K562 (cell line): ENCODE data around the gene FARP1. TPM values are rescaled to one million over a fixed set of nuclear protein-coding genes. Genes with fewer than 3 reads are reported as not detected.

Source experiments
- NCOA2 ChIP-seq, 2 experiments: fragments of 450-650 bp; IDR thresholded peaks; 2 replicates each; pipeline ENCODE4 v1.6.1; 2018; ENCODE audit warnings: mild to moderate bottlenecking in 2 of 2, moderate library complexity in 1 of 2; ENCODE audit not compliant: partially characterized antibody in 2 of 2
- polyA plus RNA-seq, 8 experiments: library from polyadenylated mRNA; depleted of rRNA in 4 of 8; stranded (reverse) in 5 of 8; unstranded in 3 of 8; fragments of >200 nt; fragmentation: Nextera tagmentation in 2 of 8; fragmentation: Illumina TruSeq in 1 of 8; extraction: Ambion mirVana in 2 of 8; extraction: Trizol in 1 of 8; gene quantifications; 2 replicates each; pipeline versions ENCODE4 v1.2.1 to v1.2.3, GENCODE V29; 2011 to 2014; ENCODE audit warnings: inconsistent platforms in 1 of 8, missing spikeins in 1 of 8
- total RNA-seq, 7 experiments: library from RNA; depleted of rRNA in 6 of 7; stranded (reverse); fragments of >200 nt in 6 of 7; fragmentation: Illumina TruSeq in 2 of 7; extraction: Trizol in 2 of 7; gene quantifications; 2 replicates each; pipeline versions ENCODE4 v1.2.1 to v1.2.3, GENCODE V29; 2011 to 2021; ENCODE audit warnings: low replicate concordance in 1 of 7
- TF ChIP-seq, protein P1 (sequence below): fragments of 250-450 bp; sonication (Bioruptor Pico); IDR thresholded peaks from 2 replicates; pipeline ENCODE4 v1.4.0; 2020
- TF ChIP-seq, protein P2 (sequence below): fragments of 450-650 bp; IDR thresholded peaks from 2 replicates; pipeline ENCODE4 v1.6.1; 2017; ENCODE audit warnings: antibody characterized with exemption, mild to moderate bottlenecking
- TF ChIP-seq, protein P3 (sequence below), 2 experiments: fragments of 450-650 bp; IDR thresholded peaks; 2 replicates each; pipeline ENCODE4 v1.6.1; 2016; ENCODE audit warnings: mild to moderate bottlenecking in 2 of 2, borderline replicate concordance in 1 of 2, low read depth in 1 of 2, moderate library complexity in 1 of 2

The FARP1 gene
- total and polyA plus RNA-seq, 9 of the 15 experiments (the other 6 are each of a cell fraction or from before 2014, with no cell fraction given) = 0.03 to 0.29 (median 0.05) TPM; not detected in 3

DNA sequence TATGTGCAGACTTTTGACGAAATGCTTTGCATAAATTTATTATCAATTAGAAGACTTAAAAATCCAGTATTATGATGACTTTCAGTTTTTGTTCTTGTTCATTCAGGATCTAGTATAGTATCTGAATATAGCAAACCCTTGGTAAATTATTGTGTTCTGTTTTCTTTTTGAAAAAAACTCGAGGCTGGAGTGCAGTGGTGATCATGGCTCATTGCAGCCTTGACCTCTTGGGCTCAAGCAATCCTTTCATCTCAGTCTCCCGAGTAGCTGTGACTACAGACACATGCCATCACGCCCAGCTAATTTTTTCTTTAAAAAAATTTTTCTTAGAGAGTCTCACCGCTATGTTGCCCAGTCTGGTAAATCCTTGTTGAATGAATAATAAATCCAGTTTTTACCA, 4.6 kb downstream of the FARP1 start (continued):
- TF ChIP-seq, protein P1, sequence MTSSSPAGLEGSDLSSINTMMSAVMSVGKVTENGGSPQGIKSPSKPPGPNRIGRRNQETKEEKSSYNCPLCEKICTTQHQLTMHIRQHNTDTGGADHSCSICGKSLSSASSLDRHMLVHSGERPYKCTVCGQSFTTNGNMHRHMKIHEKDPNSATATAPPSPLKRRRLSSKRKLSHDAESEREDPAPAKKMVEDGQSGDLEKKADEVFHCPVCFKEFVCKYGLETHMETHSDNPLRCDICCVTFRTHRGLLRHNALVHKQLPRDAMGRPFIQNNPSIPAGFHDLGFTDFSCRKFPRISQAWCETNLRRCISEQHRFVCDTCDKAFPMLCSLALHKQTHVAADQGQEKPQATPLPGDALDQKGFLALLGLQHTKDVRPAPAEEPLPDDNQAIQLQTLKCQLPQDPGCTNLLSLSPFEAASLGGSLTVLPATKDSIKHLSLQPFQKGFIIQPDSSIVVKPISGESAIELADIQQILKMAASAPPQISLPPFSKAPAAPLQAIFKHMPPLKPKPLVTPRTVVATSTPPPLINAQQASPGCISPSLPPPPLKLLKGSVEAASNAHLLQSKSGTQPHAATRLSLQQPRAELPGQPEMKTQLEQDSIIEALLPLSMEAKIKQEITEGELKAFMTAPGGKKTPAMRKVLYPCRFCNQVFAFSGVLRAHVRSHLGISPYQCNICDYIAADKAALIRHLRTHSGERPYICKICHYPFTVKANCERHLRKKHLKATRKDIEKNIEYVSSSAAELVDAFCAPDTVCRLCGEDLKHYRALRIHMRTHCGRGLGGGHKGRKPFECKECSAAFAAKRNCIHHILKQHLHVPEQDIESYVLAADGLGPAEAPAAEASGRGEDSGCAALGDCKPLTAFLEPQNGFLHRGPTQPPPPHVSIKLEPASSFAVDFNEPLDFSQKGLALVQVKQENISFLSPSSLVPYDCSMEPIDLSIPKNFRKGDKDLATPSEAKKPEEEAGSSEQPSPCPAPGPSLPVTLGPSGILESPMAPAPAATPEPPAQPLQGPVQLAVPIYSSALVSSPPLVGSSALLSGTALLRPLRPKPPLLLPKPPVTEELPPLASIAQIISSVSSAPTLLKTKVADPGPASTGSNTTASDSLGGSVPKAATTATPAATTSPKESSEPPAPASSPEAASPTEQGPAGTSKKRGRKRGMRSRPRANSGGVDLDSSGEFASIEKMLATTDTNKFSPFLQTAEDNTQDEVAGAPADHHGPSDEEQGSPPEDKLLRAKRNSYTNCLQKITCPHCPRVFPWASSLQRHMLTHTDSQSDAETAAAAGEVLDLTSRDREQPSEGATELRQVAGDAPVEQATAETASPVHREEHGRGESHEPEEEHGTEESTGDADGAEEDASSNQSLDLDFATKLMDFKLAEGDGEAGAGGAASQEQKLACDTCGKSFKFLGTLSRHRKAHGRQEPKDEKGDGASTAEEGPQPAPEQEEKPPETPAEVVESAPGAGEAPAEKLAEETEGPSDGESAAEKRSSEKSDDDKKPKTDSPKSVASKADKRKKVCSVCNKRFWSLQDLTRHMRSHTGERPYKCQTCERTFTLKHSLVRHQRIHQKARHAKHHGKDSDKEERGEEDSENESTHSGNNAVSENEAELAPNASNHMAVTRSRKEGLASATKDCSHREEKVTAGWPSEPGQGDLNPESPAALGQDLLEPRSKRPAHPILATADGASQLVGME = no peak
- TF ChIP-seq, protein P2, sequence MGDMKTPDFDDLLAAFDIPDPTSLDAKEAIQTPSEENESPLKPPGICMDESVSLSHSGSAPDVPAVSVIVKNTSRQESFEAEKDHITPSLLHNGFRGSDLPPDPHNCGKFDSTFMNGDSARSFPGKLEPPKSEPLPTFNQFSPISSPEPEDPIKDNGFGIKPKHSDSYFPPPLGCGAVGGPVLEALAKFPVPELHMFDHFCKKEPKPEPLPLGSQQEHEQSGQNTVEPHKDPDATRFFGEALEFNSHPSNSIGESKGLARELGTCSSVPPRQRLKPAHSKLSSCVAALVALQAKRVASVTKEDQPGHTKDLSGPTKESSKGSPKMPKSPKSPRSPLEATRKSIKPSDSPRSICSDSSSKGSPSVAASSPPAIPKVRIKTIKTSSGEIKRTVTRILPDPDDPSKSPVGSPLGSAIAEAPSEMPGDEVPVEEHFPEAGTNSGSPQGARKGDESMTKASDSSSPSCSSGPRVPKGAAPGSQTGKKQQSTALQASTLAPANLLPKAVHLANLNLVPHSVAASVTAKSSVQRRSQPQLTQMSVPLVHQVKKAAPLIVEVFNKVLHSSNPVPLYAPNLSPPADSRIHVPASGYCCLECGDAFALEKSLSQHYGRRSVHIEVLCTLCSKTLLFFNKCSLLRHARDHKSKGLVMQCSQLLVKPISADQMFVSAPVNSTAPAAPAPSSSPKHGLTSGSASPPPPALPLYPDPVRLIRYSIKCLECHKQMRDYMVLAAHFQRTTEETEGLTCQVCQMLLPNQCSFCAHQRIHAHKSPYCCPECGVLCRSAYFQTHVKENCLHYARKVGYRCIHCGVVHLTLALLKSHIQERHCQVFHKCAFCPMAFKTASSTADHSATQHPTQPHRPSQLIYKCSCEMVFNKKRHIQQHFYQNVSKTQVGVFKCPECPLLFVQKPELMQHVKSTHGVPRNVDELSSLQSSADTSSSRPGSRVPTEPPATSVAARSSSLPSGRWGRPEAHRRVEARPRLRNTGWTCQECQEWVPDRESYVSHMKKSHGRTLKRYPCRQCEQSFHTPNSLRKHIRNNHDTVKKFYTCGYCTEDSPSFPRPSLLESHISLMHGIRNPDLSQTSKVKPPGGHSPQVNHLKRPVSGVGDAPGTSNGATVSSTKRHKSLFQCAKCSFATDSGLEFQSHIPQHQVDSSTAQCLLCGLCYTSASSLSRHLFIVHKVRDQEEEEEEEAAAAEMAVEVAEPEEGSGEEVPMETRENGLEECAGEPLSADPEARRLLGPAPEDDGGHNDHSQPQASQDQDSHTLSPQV = no peak
- TF ChIP-seq, protein P3, sequence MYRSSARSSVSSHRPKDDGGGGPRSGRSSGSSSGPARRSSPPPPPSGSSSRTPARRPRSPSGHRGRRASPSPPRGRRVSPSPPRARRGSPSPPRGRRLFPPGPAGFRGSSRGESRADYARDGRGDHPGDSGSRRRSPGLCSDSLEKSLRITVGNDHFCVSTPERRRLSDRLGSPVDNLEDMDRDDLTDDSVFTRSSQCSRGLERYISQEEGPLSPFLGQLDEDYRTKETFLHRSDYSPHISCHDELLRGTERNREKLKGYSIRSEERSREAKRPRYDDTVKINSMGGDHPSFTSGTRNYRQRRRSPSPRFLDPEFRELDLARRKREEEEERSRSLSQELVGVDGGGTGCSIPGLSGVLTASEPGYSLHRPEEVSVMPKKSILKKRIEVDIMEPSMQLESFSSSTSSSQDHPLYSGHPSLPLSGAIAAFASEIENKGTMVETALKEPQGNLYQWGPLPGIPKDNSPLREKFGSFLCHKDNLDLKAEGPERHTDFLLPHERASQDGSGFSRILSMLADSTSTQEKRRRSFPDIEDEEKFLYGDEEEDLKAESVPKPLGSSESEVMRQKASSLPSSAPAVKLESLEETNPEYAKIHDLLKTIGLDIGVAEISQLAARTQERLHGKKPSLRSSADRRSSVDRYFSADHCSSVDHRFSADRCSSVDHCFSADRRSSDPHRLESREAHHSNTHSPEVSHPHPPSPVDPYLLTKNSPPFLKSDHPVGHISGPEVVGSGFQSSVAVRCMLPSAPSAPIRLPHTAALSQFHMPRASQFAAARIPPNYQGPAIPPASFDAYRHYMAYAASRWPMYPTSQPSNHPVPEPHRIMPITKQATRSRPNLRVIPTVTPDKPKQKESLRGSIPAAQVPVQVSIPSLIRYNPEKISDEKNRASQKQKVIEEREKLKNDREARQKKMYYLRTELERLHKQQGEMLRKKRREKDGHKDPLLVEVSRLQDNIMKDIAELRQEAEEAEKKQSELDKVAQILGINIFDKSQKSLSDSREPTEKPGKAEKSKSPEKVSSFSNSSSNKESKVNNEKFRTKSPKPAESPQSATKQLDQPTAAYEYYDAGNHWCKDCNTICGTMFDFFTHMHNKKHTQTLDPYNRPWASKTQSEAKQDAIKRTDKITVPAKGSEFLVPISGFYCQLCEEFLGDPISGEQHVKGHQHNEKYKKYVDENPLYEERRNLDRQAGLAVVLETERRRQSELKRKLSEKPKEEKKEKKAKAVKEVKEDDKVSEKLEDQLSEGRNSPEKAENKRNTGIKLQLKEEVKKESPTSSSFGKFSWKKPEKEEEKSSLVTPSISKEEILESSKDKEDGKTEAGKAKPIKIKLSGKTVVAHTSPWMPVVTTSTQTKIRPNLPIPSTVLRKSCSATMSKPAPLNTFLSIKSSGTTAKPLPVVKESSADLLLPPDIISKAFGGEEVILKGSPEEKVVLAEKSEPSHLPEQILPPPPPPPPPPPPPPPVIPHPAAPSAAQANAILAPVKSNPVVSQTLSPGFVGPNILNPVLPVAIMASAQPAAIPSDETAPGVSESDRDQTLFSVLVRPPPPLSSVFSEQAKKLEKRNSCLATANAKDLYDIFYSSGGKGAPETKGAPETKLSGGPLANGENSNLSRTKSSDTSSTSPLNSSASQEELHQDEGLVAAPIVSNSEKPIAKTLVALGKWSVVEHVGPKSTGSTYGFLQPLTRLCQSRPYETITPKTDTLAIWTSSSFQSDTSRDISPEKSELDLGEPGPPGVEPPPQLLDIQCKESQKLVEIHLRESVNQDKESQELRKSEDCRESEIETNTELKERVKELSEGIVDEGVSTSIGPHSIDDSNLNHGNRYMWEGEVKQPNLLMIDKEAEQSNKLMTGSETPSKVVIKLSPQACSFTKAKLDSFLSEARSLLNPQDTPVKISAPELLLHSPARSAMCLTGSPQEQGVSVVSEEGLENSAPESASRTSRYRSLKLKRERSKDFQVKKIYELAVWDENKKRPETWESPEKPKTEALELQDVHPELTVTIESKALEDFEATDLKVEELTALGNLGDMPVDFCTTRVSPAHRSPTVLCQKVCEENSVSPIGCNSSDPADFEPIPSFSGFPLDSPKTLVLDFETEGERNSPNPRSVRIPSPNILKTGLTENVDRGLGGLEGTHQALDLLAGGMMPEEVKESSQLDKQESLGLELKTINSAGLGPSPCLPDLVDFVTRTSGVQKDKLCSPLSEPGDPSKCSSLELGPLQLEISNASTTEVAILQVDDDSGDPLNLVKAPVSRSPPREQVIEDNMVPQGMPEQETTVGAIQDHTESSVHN (IDR thresholded peaks at IDR 0.05; ENCODE audit: borderline replicate concordance in 1 of 2, low read depth in 1 of 2) = no peak
- no peak for TF ChIP-seq NCOA2 (IDR thresholded peaks at IDR 0.05; ENCODE audit: partially characterized antibody in 2 of 2)
